CD4-positive, alpha-beta T cell treated with Interleukin-1 beta for 1 hour (primary cell): ENCODE data around the gene HTR1B.

Experiments
- DNase-seq, 2 donors: peaks; one replicate each; pipeline ENCODE4 v3.0.0-alpha.2; 2020 to 2022

Gene HTR1B

GRCh38 chr6:77455271-77455670, 8.0 kb downstream of the HTR1B start:
- no peak for DNase-seq

DNA sequence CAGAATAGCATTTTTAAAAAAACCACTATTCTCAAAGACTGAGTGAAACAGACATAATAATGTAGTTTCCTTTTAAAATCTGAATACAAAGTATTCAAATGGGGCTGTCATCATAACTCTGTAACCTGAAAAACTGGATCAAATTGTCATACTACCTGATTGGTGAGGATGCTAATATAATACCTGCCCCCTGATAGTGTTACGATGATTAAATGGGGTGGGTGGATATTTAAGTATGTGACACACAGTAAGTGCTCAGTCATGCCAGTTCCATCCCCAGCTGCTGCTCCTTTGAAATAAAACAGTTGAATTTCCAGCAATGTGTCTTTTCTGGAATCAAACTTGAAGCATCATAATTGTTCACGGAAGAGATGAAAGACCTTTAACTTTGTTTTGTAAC, 8.9 kb downstream of the HTR1B start:
- no peak for DNase-seq

- no peak for DNase-seq
Measured at GRCh38 chr6:77451466-77451865, 11.8 kb downstream of the HTR1B start.

DNA sequence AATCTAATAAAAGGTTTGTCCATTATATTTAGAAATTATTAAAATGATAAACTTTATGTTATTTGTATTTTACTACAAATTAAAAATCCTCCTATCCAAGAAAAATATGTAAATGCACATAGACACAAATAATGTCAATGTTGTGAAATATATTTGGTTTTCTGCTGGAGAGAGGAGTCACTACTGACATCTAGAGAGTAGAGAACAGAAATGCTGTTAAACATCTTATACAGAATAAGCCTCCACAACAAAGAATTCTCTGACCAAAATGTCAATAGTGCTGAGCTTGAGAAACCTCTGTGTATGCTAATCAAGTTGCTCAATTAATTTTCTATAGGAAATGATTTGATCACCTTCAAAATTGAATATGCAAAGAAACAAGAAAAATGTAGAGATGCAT, 12.4 kb downstream of the HTR1B start:
- no peak for DNase-seq

DNA sequence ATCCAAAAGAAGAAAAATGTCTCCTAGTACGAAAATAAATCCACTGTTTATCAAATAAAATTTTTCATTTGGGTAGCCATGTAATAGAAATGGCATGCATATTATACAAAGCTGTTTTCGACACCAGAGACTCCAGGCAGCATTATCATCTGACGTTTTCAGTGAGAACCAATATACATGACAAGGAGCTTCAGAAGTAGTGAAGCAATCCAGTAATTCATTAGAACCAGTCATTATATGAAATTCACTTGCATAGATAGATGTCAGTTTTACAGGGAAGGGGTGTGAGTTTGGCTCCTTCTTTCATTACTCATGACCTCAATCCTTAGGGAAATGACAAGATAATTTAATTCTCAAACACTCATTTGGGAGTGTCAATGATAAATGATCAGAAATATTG, 14.7 kb downstream of the HTR1B start:
- no peak for DNase-seq

DNA sequence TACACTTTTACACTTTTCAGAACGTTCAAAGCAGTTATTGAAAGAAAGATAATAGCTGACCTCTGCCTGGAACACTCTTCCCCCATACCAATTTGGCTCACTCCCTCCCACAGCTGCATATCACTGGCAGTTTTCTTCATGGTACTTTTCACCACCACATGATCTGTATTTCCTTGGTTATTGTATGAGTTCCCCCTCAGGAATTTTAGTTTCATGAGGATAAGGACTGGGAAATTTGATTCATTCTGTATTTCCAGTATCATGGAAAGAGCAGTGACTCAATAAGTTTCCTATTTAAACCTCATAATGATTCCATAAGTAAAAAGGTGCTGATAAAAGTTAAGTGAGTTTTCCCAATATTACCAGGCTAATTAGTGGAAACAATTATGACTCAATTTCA, 16.0 kb downstream of the HTR1B start:
- DNase-seq: no peak

DNA sequence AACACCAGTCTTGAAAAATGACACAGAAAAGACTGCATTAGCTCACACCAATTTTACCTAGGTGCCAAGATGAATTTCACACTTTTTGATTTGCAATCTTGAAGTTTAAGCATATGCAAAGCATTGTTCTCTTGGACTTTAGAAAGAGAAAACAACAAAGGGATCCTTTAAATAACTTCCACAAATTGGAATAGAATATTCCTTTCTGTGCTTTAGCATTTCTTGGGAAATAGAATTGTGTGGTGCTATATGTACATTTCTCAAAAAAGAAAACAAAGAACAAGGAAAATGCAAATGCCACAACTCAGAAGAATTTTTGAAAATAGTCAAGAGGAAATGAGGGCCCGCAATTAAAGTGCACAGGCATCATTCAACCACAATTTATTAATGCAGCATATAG, 17.0 kb downstream of the HTR1B start:
- DNase-seq: no peak

DNA sequence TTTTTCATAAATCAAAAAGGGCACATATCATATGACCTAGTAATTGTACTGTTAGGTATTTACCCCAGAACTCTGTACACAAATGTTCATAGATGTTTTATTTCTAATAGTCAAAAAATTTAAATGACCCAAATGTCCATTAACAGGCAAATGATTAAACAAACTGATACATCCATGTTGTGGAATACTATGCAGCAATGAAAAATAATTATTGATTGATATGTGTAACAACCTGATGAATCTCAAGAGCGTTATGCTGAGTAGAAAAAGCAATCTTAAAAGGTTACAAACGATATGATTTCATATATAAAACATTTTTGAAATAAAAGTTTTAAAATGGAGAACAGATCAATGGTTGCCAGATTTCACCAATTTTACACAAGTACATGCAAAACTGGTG, 18.1 kb downstream of the HTR1B start:
- DNase-seq: no peak

DNA sequence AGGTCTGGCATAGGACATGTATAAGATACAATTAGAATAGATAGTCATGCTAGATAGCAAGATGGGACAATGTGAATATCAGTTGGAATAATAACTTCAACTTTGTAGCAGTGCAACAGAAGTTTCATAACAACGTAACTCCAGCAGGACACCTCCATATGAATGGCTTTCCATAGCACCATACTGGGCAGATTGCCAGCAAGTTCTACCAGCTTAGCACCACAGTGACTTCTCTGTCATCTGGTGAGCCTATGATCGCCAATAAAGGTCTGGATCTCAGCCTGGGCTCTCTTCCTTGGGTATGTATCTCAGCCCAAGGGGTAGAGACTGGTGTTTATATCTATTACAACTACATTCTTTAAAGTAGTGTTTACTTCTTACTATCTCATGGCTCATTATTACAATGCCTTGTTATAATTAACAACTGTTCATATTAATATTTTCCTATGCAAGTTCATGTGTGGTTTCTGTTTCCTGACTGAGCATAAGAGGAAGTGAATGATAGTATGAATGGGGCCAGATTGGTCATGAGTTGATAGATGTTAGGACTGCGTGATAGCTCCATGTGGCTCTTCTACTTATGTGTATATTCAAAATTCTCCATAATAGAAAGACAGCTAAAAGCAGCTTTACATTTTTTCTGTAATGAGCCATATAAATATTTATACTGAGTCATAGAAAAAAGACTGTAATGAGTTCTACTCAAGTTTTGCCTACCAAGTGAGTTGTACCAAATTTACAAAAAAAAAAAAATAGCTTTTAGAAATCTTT, 22.9 kb downstream of the HTR1B start:
- no peak for DNase-seq

GRCh38 chr6:77433888-77434287, 29.4 kb downstream of the HTR1B start:
- no peak for DNase-seq

DNA sequence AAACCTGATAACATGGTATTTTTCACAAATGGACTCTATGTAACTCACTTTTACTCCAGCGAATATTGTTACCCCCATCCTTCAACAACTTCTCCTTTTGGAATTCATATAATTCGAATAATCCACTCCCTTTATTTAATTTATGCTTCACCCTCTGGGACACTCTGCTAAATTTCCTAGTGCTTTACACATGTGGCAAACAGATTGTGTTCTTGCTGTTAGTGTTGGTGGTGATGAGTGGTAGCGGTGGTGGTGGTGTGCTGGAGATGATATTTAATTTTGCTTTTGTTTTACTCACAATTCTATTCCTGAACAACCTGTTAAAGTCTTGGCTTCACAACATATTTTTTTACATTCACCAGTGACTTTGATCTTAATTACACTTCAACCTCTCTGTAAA, 32.8 kb downstream of the HTR1B start:
- DNase-seq: no peak

DNA sequence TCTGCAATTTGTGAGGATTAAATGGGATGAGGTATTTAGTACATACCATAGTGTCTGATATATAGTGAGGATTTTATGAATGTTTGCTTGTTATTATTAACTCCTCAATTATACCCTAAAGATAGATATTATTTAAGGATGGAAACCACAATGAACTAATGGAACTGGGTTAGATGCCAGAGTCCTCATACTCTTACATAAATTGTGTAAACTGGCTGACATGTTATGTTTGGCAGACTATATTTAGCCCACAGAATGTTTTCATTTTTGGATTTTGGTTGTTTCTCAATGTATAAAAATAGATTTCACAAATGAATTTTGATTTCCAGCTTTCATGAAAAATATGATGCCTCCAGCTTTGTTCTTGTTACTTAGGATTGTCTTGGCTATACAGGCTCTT, 37.6 kb downstream of the HTR1B start:
- DNase-seq: no peak

DNA sequence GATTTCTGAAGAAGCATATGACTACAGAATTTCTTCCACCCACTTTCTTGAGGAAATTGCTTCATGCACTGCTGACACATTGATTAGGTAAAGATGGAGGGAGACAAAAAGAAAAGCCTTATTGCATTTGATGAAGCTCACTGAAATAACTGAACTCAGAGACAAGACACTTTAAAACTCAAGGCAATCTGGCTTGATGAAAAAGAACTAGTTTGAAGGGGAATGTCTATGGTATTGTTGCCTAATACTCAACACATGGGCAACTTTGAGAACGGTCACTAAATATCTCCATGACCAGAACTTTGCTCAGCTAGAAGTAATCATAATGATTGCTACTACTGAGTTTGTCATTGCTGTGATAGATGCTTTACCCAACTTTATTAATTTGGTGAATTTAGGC, 38.1 kb downstream of the HTR1B start:
- DNase-seq: no peak

DNA sequence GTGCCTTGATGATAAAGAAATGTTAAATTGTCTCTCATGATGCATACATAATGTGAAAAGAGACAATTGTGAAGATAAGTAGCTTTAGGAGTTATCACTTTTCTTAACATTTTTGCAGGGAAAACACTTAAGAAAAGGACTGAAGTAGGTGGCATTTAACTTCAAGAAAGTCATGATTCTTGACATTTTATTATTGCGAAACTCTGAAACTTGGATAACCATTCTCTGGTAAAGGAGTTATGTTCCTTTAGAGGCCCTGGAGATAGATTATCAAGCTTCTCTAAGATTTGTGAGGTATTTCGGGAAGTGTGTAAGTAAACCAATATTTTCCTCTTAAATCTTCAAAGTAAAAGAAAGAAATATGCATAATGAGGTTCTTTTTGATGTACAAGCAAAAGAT, 38.5 kb downstream of the HTR1B start:
- no peak for DNase-seq

DNA sequence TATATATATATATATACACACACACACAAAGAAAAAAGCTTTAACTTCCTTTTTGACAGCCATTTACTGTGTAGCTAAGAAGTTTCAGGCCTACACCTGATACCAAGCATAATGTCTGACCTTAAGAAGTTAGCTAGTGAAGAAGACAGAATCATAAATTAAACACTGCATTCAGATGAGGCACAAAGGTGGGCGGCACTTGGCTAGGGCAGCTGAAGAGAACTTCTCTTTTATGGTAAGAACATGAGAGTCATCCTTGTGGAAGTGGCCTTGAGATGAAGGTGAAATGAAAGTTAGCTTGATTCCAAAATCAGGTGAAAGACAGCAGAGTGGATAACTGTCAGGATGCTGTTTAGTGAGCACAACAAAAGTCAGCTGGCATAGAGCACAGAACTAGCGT, 46.5 kb downstream of the HTR1B start:
- DNase-seq: no peak

GRCh38 chr6:77415706-77416105, 47.6 kb downstream of the HTR1B start:
- DNase-seq: no peak
